B cell (primary cell): ENCODE results near the gene PTPRO. TPM values are rescaled to one million over a fixed set of nuclear protein-coding genes. Genes with fewer than 3 reads are reported as not detected.
A peak's percentile ranks its signal among the peaks of the same experiment; 100 is the strongest.

Experiments used
- ATAC-seq: fragments of 200-7000 bp; cut with Tn5 transposase; one replicate; pipeline ENCODE4 v1.10.0; 2021; ENCODE audit warnings: low read depth, mild to moderate bottlenecking, moderate number of reproducible peaks, moderate library complexity
- CTCF ChIA-PET: fragments of 350-600 bp; sonication (Branson Sonifier 250); formaldehyde crosslinking; loops from one replicate; lab custom pipeline; 2021; ENCODE audit warnings: antibody characterized with exemption, inconsistent platforms; lab: Charles Lee
- POLR2A ChIA-PET: fragments of 350-600 bp; sonication (Branson Sonifier 250); formaldehyde crosslinking; loops from one replicate; lab custom pipeline; 2021; ENCODE audit warnings: antibody characterized with exemption; lab: Charles Lee
- DNase-seq: peaks from one replicate; pipeline ENCODE4 v3.0.0; 2013
- H2AFZ ChIP-seq: 2 replicates; pipeline ENCODE4 v1.6.1; 2012; ENCODE audit warnings: mild to moderate bottlenecking, low read depth, low read length; ENCODE audit not compliant: insufficient read depth, poor library complexity, severe bottlenecking
- H3K27ac ChIP-seq, 2 donors: 1 replicate in 1 of 2; 2 replicates in 1 of 2; pipeline ENCODE4 v1.5.1; 2012 to 2013; ENCODE audit warnings: low read length in 2 of 2, mild to moderate bottlenecking in 2 of 2, moderate library complexity in 1 of 2
- H3K27me3 ChIP-seq, 4 experiments: fragments of 200-600 bp in 1 of 4; sonication (generic) in 1 of 4; replicated peaks in 1 of 4; 1 replicate in 2 of 4; 2 replicates in 2 of 4; pipeline versions ENCODE4 v1.6.1 to v1.7.0; 2013 to 2016; ENCODE audit warnings: low read length in 3 of 4, mild to moderate bottlenecking in 2 of 4, mixed read lengths in 1 of 4, moderate library complexity in 1 of 4; ENCODE audit not compliant: insufficient read depth in 4 of 4, control insufficient read depth in 3 of 4; ENCODE audit errors: control extremely low read depth in 1 of 4
- H3K36me3 ChIP-seq, 2 experiments: replicated peaks in 1 of 2; 1 replicate in 1 of 2; 2 replicates in 1 of 2; pipeline versions ENCODE4 v1.6.1 to v1.7.1; 2013; ENCODE audit warnings: low read length in 1 of 2; ENCODE audit not compliant: insufficient read depth in 2 of 2, control insufficient read depth in 1 of 2; ENCODE audit errors: control extremely low read depth in 1 of 2, extremely low read depth in 1 of 2
- H3K4me1 ChIP-seq, 2 donors: fragments of 200-600 bp in 1 of 2; sonication (generic) in 1 of 2; 1 replicate in 1 of 2; 2 replicates in 1 of 2; pipeline versions ENCODE4 v1.5.1 to v1.6.1; 2013 to 2017; ENCODE audit warnings: low read length in 2 of 2; ENCODE audit not compliant: control insufficient read depth in 2 of 2, insufficient read depth in 2 of 2
- H3K4me2 ChIP-seq: replicated peaks from 2 replicates; pipeline ENCODE3; 2012; ENCODE audit warnings: mild to moderate bottlenecking, low read depth, low read length; ENCODE audit not compliant: poor library complexity, severe bottlenecking
- H3K4me3 ChIP-seq, 5 experiments: fragments of 200-600 bp in 1 of 5; sonication (generic) in 1 of 5; 1 replicate in 3 of 5; 2 replicates in 2 of 5; pipeline versions ENCODE4 v1.5.1 to v1.7.0; 2011 to 2016; ENCODE audit warnings: low read length in 4 of 5, mild to moderate bottlenecking in 4 of 5, low read depth in 2 of 5, control low read depth in 1 of 5, moderate library complexity in 1 of 5; ENCODE audit not compliant: insufficient read depth in 1 of 5; ENCODE audit errors: control extremely low read depth in 1 of 5, extremely low read depth in 1 of 5
- H3K79me2 ChIP-seq: fragments of 200-600 bp; sonication (generic); one replicate; pipeline ENCODE4 v1.6.0; 2016; ENCODE audit warnings: low read length; ENCODE audit not compliant: control insufficient read depth, insufficient read depth
- H3K9ac ChIP-seq: fragments of 200-600 bp; sonication (generic); 2 replicates; pipeline ENCODE4 v1.6.1; 2017; ENCODE audit warnings: mild to moderate bottlenecking, low read length, moderate library complexity
- H3K9me3 ChIP-seq, 3 donors: one replicate each; pipeline versions ENCODE4 v1.6.1 to v1.7.1; 2013; ENCODE audit warnings: low read length in 2 of 3; ENCODE audit not compliant: control insufficient read depth in 2 of 3, insufficient read depth in 1 of 3; ENCODE audit errors: control extremely low read depth in 1 of 3
- H4K20me1 ChIP-seq: 2 replicates; pipeline ENCODE4 v1.6.0; 2012; ENCODE audit warnings: mild to moderate bottlenecking, low read length; ENCODE audit not compliant: insufficient read depth, control insufficient read depth, poor library complexity, severe bottlenecking
- H3K27ac Mint-ChIP-seq: one replicate; pipeline ENCODE4 v1.8.0; 2021; ENCODE audit warnings: mixed read lengths
- H3K27me3 Mint-ChIP-seq: one replicate; pipeline ENCODE4 v1.8.0; 2021; ENCODE audit warnings: mixed read lengths
- H3K4me1 Mint-ChIP-seq: one replicate; pipeline ENCODE4 v1.8.0; 2021; ENCODE audit warnings: mixed read lengths
- H3K4me3 Mint-ChIP-seq: one replicate; pipeline ENCODE4 v1.8.0; 2021; ENCODE audit warnings: mixed read lengths
- H3K9me3 Mint-ChIP-seq: one replicate; pipeline ENCODE4 v1.8.0; 2022; ENCODE audit warnings: mixed read lengths; ENCODE audit not compliant: insufficient read depth
- CTCF ChIP-seq: fragments of 200-600 bp; IDR thresholded peaks from one replicate; pipeline ENCODE4 v1.8.0; 2022; ENCODE audit warnings: antibody characterized with exemption, mild to moderate bottlenecking
- EZH2 ChIP-seq: IDR thresholded peaks from 2 replicates; pipeline ENCODE4 v1.6.1; 2012; ENCODE audit warnings: borderline replicate concordance, low read depth, mild to moderate bottlenecking, moderate library complexity, low read length; ENCODE audit not compliant: insufficient read depth, poor library complexity, severe bottlenecking
- WGBS: methylation state at CpG from one replicate; pipeline ENCODE4 v1.1.5; 2013; ENCODE audit warnings: missing lambda C conversion rate; ENCODE audit not compliant: insufficient coverage; 5-methylcytosine and 5-hydroxymethylcytosine counted together
- intact Hi-C: fragments of 100-400 bp; cut with micrococcal nuclease; formaldehyde crosslinking; loops from one replicate; pipeline ENCODE4 v1.10.0; 2022
- polyA plus RNA-seq: library from polyadenylated mRNA; depleted of rRNA; stranded (reverse); fragments of >200 nt; gene quantifications from 2 replicates; pipeline ENCODE4 v1.2.3, GENCODE V29; 2012
- total RNA-seq, 2 donors: library from RNA; stranded (reverse); fragments of 120-200 nt in 1 of 2; gene quantifications; 1 replicate in 1 of 2; 2 replicates in 1 of 2; pipeline versions ENCODE4 v1.2.3 to v1.2.4, GENCODE V29; 2013 to 2022

The PTPRO gene
- total and polyA plus RNA-seq, 2 donors (not counting 1 experiment from before 2014, with no cell fraction given) = 23.1 to 23.6 TPM

GRCh38 chr12:15520844-15521243 lies 198.5 kb downstream of the PTPRO start:
- POLR2A ChIA-PET = no interaction called here
- Histone ChIP-seq H3K4me1 (peaks cover 0 to under 1% of the 10 kb centered on the region in 2 donors), H4K20me1 (no peaks in the 10 kb centered on the region), H3K9ac (no peak overlapping the region), H2AFZ (no peak overlapping the region), H3K4me2 (no peak overlapping the region), H3K79me2 (no peaks in the 10 kb centered on the region), H3K27ac (no peak overlapping the region), H3K27me3 (no peaks in the 10 kb centered on the region), H3K9me3 (no peaks in the 10 kb centered on the region), H3K36me3 (no peaks in the 10 kb centered on the region), H3K4me3 (no peak overlapping the region)
- ATAC-seq (no peak), DNase-seq (no peak)
- WGBS = no CpG with 5 or more reads among the region's 6 CpGs
- Mint-ChIP-seq H3K9me3 (no peaks in the 10 kb centered on the region), H3K27me3 (peaks cover 30% of the 10 kb centered on the region), H3K4me1 (peaks cover under 1% of the 10 kb centered on the region), H3K27ac (no peak overlapping the region), H3K4me3 (no peak overlapping the region)
- CTCF ChIA-PET = interaction anchor here (1.3 to 1.9 kb wide), 2 partner anchors 11 to 244 kb away, joined by 5 read pairs; no protein-coding TSS in a partner anchor
- TF ChIP-seq EZH2 (no peak), CTCF (no peak)
- intact Hi-C loops = loop anchor here (2.0 to 5.0 kb wide), 2 partner anchors 368 to 799 kb away; no protein-coding TSS in a partner anchor

- Histone ChIP-seq H3K36me3 (no peaks in the 10 kb centered on the region), H3K9ac (no peak overlapping the region), H3K4me3 (no peak overlapping the region), H3K4me2 (no peak overlapping the region), H3K9me3 (no peaks in the 10 kb centered on the region), H3K27ac (no peak overlapping the region), H3K27me3 (no peaks in the 10 kb centered on the region), H2AFZ (no peak overlapping the region), H3K79me2 (no peaks in the 10 kb centered on the region), H4K20me1 (no peaks in the 10 kb centered on the region), H3K4me1 (peaks cover 0 to 5% of the 10 kb centered on the region in 2 donors)
- intact Hi-C loops = loop anchor here (1.0 to 5.0 kb wide), 3 partner anchors 246 to 800 kb away; no protein-coding TSS in a partner anchor
- Mint-ChIP-seq H3K27me3 (peaks cover 24% of the 10 kb centered on the region), H3K9me3 (no peaks in the 10 kb centered on the region), H3K27ac (no peak overlapping the region), H3K4me3 (no peak overlapping the region), H3K4me1 (peaks cover 6% of the 10 kb centered on the region)
- POLR2A ChIA-PET = no interaction called here
- CTCF ChIA-PET = interaction anchor here (0.7 to 1.9 kb wide), 9 partner anchors 10 to 798 kb away, joined by 3 to 12 read pairs (median 5); no protein-coding TSS in a partner anchor
- TF ChIP-seq CTCF = peak; percentile 66
- no peak for TF ChIP-seq EZH2
- ATAC-seq (no peak), DNase-seq (peak; percentile 42)
- no CpG with 5 or more reads among the region's 3 CpGs for WGBS
These were observed 200.4 kb downstream of the PTPRO start for GRCh38 chr12:15522574-15523187.
